GM23338 (cell line): Measurements from ENCODE around the gene ERC1. TPM values are rescaled to one million over a fixed set of nuclear protein-coding genes. Genes with fewer than 3 reads are reported as not detected.

ENCODE experiments used
- ATAC-seq: fragments of 200-7000 bp; cut with Tn5 transposase; 3 replicates; pipeline ENCODE4 v1.9.1; 2020
- DNase-seq: peaks from one replicate; pipeline ENCODE4 v3.0.0-alpha.2; 2015; ENCODE audit warnings: low spot score
- H2AFZ ChIP-seq: fragments of 200-600 bp; sonication (generic); 2 replicates; pipeline ENCODE4 v1.8.0; 2016; ENCODE audit warnings: antibody characterized with exemption, mild to moderate bottlenecking, moderate library complexity
- H3F3A ChIP-seq: fragments of 200-600 bp; sonication (generic); replicated peaks from 2 replicates; pipeline ENCODE4 v1.8.0; 2017; ENCODE audit warnings: antibody characterized with exemption, mixed run types, low read depth
- H3K27ac ChIP-seq: fragments of 200-600 bp; sonication (generic); 2 replicates; pipeline ENCODE4 v1.6.1; 2016; ENCODE audit warnings: low read depth
- H3K27me3 ChIP-seq: fragments of 200-600 bp; sonication (generic); 2 replicates; pipeline ENCODE4 v1.8.0; 2016; ENCODE audit warnings: mild to moderate bottlenecking, mixed run types, moderate library complexity; ENCODE audit not compliant: insufficient read depth
- H3K36me3 ChIP-seq: fragments of 200-600 bp; sonication (generic); 2 replicates; pipeline ENCODE4 v1.8.0; 2016; ENCODE audit warnings: mild to moderate bottlenecking; ENCODE audit not compliant: insufficient read depth
- H3K4me1 ChIP-seq: fragments of 200-600 bp; sonication (generic); 2 replicates; pipeline ENCODE4 v1.8.0; 2016; ENCODE audit warnings: mild to moderate bottlenecking, moderate library complexity; ENCODE audit not compliant: insufficient read depth
- H3K4me2 ChIP-seq: fragments of 200-600 bp; sonication (generic); 2 replicates; pipeline ENCODE4 v1.7.1; 2017; ENCODE audit warnings: mixed run types
- H3K4me3 ChIP-seq: fragments of 200-600 bp; sonication (generic); 2 replicates; pipeline ENCODE4 v1.6.1; 2016; ENCODE audit warnings: mixed run types
- H3K79me2 ChIP-seq: fragments of 200-600 bp; sonication (generic); replicated peaks from 2 replicates; pipeline ENCODE4 v1.8.0; 2017; ENCODE audit warnings: mild to moderate bottlenecking; ENCODE audit not compliant: insufficient read depth
- H3K9me2 ChIP-seq: fragments of 200-600 bp; sonication (generic); 2 replicates; pipeline ENCODE4 v1.8.0; 2017; ENCODE audit not compliant: insufficient read depth
- H4K20me1 ChIP-seq: fragments of 200-600 bp; sonication (generic); replicated peaks from 2 replicates; pipeline ENCODE4 v1.8.0; 2017; ENCODE audit warnings: mild to moderate bottlenecking; ENCODE audit not compliant: insufficient read depth
- H3K27ac Mint-ChIP-seq: 2 replicates; pipeline ENCODE4 v1.8.0; 2020; ENCODE audit warnings: inconsistent platforms, mild to moderate bottlenecking, moderate library complexity, mixed read lengths
- H3K27me3 Mint-ChIP-seq: 3 replicates; pipeline ENCODE4 v1.8.0; 2022; ENCODE audit warnings: low read depth, mild to moderate bottlenecking, moderate library complexity, mixed read lengths, inconsistent platforms; ENCODE audit not compliant: insufficient read depth, poor library complexity
- H3K36me3 Mint-ChIP-seq: 3 replicates; pipeline ENCODE4 v1.8.0; 2021; ENCODE audit warnings: low read depth, mild to moderate bottlenecking, inconsistent platforms, moderate library complexity, mixed read lengths
- H3K4me1 Mint-ChIP-seq: 3 replicates; pipeline ENCODE4 v1.8.0; 2020; ENCODE audit warnings: mild to moderate bottlenecking, inconsistent platforms, mixed read lengths
- H3K4me3 Mint-ChIP-seq: 3 replicates; pipeline ENCODE4 v1.8.0; 2021; ENCODE audit warnings: moderate library complexity, mild to moderate bottlenecking, inconsistent platforms, mixed read lengths
- H3K9me3 Mint-ChIP-seq: 3 replicates; pipeline ENCODE4 v1.8.0; 2020; ENCODE audit warnings: moderate library complexity, mild to moderate bottlenecking, inconsistent platforms, mixed read lengths
- CREB1 ChIP-seq: fragments of 250-450 bp; sonication (Bioruptor Pico); IDR thresholded peaks from 2 replicates; pipeline ENCODE4 v1.5.0; 2020; ENCODE audit warnings: low read depth, mild to moderate bottlenecking, moderate library complexity
- CTCF ChIP-seq, 2 experiments: fragments of 200-600 bp in 1 of 2; sonication (generic) in 1 of 2; conservative IDR thresholded peaks; 2 replicates each; pipeline versions ENCODE4 v1.5.1 to v1.6.1; 2016 to 2017; ENCODE audit warnings: antibody characterized with exemption in 2 of 2, low read depth in 2 of 2, mild to moderate bottlenecking in 2 of 2, moderate library complexity in 1 of 2
- EZH2 ChIP-seq: fragments of 200-600 bp; sonication (generic); IDR thresholded peaks from one replicate; pipeline ENCODE4 v1.8.0; 2017; ENCODE audit warnings: antibody characterized with exemption, mild to moderate bottlenecking, low read depth; ENCODE audit not compliant: unreplicated experiment
- EZH2phosphoT487 ChIP-seq: fragments of 200-600 bp; sonication (generic); IDR thresholded peaks from one replicate; pipeline ENCODE4 v1.8.1; 2018; ENCODE audit warnings: antibody characterized with exemption; ENCODE audit not compliant: unreplicated experiment
- JUNB ChIP-seq: IDR thresholded peaks from one replicate; pipeline ENCODE4 v1.6.1; 2016; ENCODE audit warnings: antibody characterized with exemption; ENCODE audit not compliant: unreplicated experiment
- NANOG ChIP-seq: IDR thresholded peaks from 2 replicates; pipeline ENCODE4 v1.6.1; 2016; ENCODE audit warnings: antibody characterized with exemption, borderline replicate concordance
- ZNF114 ChIP-seq: fragments of 250-450 bp; sonication (Bioruptor Pico); IDR thresholded peaks from 2 replicates; pipeline ENCODE4 v1.5.0; 2020; ENCODE audit warnings: mild to moderate bottlenecking, moderate library complexity
- ZNF462 ChIP-seq: fragments of 250-450 bp; sonication (Bioruptor Pico); IDR thresholded peaks from 2 replicates; pipeline ENCODE4 v1.5.0; 2020; ENCODE audit warnings: mild to moderate bottlenecking, moderate library complexity
- polyA plus RNA-seq: library from polyadenylated mRNA; unstranded; fragments of >200 nt; fragmentation: Nextera tagmentation; extraction: Ambion mirVana; gene quantifications from 2 replicates; pipeline ENCODE4 v1.2.1, GENCODE V29; 2016
- total RNA-seq: library from RNA; depleted of rRNA; stranded (reverse); fragments of >200 nt; shearing (Covaris generic); gene quantifications from 2 replicates; pipeline ENCODE4 v1.2.3, GENCODE V29; 2014

Gene ERC1
- total and polyA plus RNA-seq, 2 experiments from 2014 or later = 28.1 to 35.3 TPM

- ATAC-seq (peak; percentile 54), DNase-seq (no peak)
- Mint-ChIP-seq H3K4me3 (no peak overlapping the region), H3K9me3 (no peaks in the 10 kb centered on the region), H3K27me3 (no peaks in the 10 kb centered on the region), H3K36me3 (no peaks in the 10 kb centered on the region), H3K4me1 (no peaks in the 10 kb centered on the region), H3K27ac (no peak overlapping the region)
- no peaks in the 10 kb centered on the region; the same call in 1 of the 2 replicates for H3K9me2 ChIP-seq
- TF ChIP-seq ZNF114 (CRISPR knock-in tag) (no peak), CTCF (conservative IDR thresholded peaks at IDR 0.05; ENCODE audit: low read depth in 2 of 2) (peak; percentile 54 to 63), JUNB (no peak), EZH2 (no peak), EZH2phosphoT487 (no peak), ZNF462 (CRISPR knock-in tag) (no peak), NANOG (no peak), CREB1 (CRISPR knock-in tag) (no peak)
- H3K4me3 ChIP-seq = no peak overlapping the region
- H4K20me1 ChIP-seq = 0 out of 2 replicates have a peak, but pooled peaks cover 3% of the 10 kb centered on the region
- H3F3A ChIP-seq = no peaks in the 10 kb centered on the region
- no peak overlapping the region for H2AFZ ChIP-seq
- H3K4me1 ChIP-seq = no peaks in the 10 kb centered on the region
- H3K27ac ChIP-seq = no peak overlapping the region
- no peak overlapping the region for H3K4me2 ChIP-seq
- H3K36me3 ChIP-seq = no peaks in the 10 kb centered on the region
- H3K79me2 ChIP-seq = no peaks in the 10 kb centered on the region
- no peaks in the 10 kb centered on the region for H3K27me3 ChIP-seq
Observed at GRCh38 chr12:1434296-1434955, 443.4 kb downstream of the ERC1 start.
